T-helper 17 cell (primary cell): Measurements from ENCODE around the gene CXCL5. TPM values are rescaled to one million over a fixed set of nuclear protein-coding genes. Genes with fewer than 3 reads are reported as not detected.
"Not testable (repeated sequence)": the region's sequence is repeated elsewhere in the genome, so short reads cannot be mapped to it uniquely, and the experiment has no call there.

Experiments used
- ATAC-seq: fragments of 150-1000 bp; cut with Tn5 transposase; 2 replicates; pipeline ENCODE4 v1.10.0; 2021; ENCODE audit warnings: mild to moderate bottlenecking, moderate library complexity
- DNase-seq, 3 donors: peaks; one replicate each; pipeline versions ENCODE4 v3.0.0 to v3.0.0-alpha.2; 2020 to 2021
- H3K9me3 ChIP-seq: one replicate; pipeline ENCODE4 v1.7.0; 2013; ENCODE audit warnings: low read length, mild to moderate bottlenecking; ENCODE audit not compliant: control insufficient read depth, poor library complexity, severe bottlenecking
- H3K27ac Mint-ChIP-seq: one replicate; pipeline ENCODE4 v1.8.0; 2022; ENCODE audit warnings: mild to moderate bottlenecking, moderate library complexity, mixed read lengths
- H3K27me3 Mint-ChIP-seq: one replicate; pipeline ENCODE4 v1.8.0; 2022; ENCODE audit warnings: mixed read lengths
- H3K36me3 Mint-ChIP-seq: one replicate; pipeline ENCODE4 v1.8.0; 2022; ENCODE audit warnings: low read depth, mixed read lengths
- H3K4me1 Mint-ChIP-seq: one replicate; pipeline ENCODE4 v1.8.0; 2022; ENCODE audit warnings: mild to moderate bottlenecking, mixed read lengths
- H3K4me3 Mint-ChIP-seq: one replicate; pipeline ENCODE4 v1.8.0; 2022; ENCODE audit warnings: mild to moderate bottlenecking, moderate library complexity, mixed read lengths
- total RNA-seq, 4 donors: library from RNA in 2 of 4; stranded (reverse) in 2 of 4; gene quantifications; one replicate each; pipeline ENCODE4 v1.2.3 and lab custom pipeline; 2022 to 2026

CXCL5 gene
- total RNA-seq, 2 donors from 2014 or later, result 0.25 to 18.5 TPM

- no peaks in the 10 kb centered on the region for H3K9me3 ChIP-seq
- peaks cover 4% of the 10 kb centered on the region for H3K27me3 Mint-ChIP-seq
- no peaks in the 10 kb centered on the region for H3K36me3 Mint-ChIP-seq
- ATAC-seq (no peak), DNase-seq (no peak)
- H3K4me1 Mint-ChIP-seq, result no peaks in the 10 kb centered on the region
- no peak overlapping the region for H3K4me3 Mint-ChIP-seq
- no peak overlapping the region for H3K27ac Mint-ChIP-seq
Measured at GRCh38 chr4:73978886-73979285, 19.6 kb downstream of the CXCL5 start.

- Mint-ChIP-seq H3K36me3 (no peaks in the 10 kb centered on the region), H3K27ac (no peak overlapping the region), H3K4me3 (no peak overlapping the region), H3K27me3 (peaks cover 4% of the 10 kb centered on the region), H3K4me1 (no peaks in the 10 kb centered on the region)
- DNase-seq (no peak), ATAC-seq (no peak)
- H3K9me3 ChIP-seq, result no peaks in the 10 kb centered on the region
Measured at GRCh38 chr4:73976716-73977115, 21.8 kb downstream of the CXCL5 start.

GRCh38 chr4:73976217-73976616, 22.3 kb downstream of the CXCL5 start:
- peaks cover 2% of the 10 kb centered on the region for H3K27me3 Mint-ChIP-seq
- H3K4me3 Mint-ChIP-seq, result no peak overlapping the region

GRCh38 chr4:73974352-73974751, 24.1 kb downstream of the CXCL5 start:
- H3K4me3 Mint-ChIP-seq, result no peak overlapping the region
- no peak for ATAC-seq
- DNase-seq, result no peak

More at GRCh38 chr4:73976217-73976616, 22.3 kb downstream of the CXCL5 start:
- no peaks in the 10 kb centered on the region for H3K36me3 Mint-ChIP-seq
- H3K9me3 ChIP-seq, result no peaks in the 10 kb centered on the region
- DNase-seq (no peak), ATAC-seq (no peak)
- no peak overlapping the region for H3K27ac Mint-ChIP-seq
- H3K4me1 Mint-ChIP-seq, result no peaks in the 10 kb centered on the region

GRCh38 chr4:73970945-73971344, 27.5 kb downstream of the CXCL5 start:
- H3K27ac Mint-ChIP-seq, result no peak overlapping the region
- ATAC-seq (no peak), DNase-seq (no peak)
- H3K27me3 Mint-ChIP-seq, result no peaks in the 10 kb centered on the region
- H3K36me3 Mint-ChIP-seq, result no peaks in the 10 kb centered on the region
- no peak overlapping the region for H3K4me3 Mint-ChIP-seq
- no peaks in the 10 kb centered on the region for H3K4me1 Mint-ChIP-seq
- no peaks in the 10 kb centered on the region for H3K9me3 ChIP-seq

More at GRCh38 chr4:73974352-73974751, 24.1 kb downstream of the CXCL5 start:
- H3K4me1 Mint-ChIP-seq, result no peaks in the 10 kb centered on the region
- no peaks in the 10 kb centered on the region for H3K9me3 ChIP-seq
- no peak overlapping the region for H3K27ac Mint-ChIP-seq
- H3K27me3 Mint-ChIP-seq, result no peaks in the 10 kb centered on the region
- no peaks in the 10 kb centered on the region for H3K36me3 Mint-ChIP-seq

GRCh38 chr4:73970011-73970410, 28.5 kb downstream of the CXCL5 start:
- DNase-seq, result no peak

GRCh38 chr4:73967866-73968265, 30.6 kb downstream of the CXCL5 start:
- H3K4me3 Mint-ChIP-seq, result no peak overlapping the region
- H3K9me3 ChIP-seq, result no peaks in the 10 kb centered on the region
- DNase-seq (no peak), ATAC-seq (no peak)
- H3K27ac Mint-ChIP-seq, result no peak overlapping the region
- no peaks in the 10 kb centered on the region for H3K27me3 Mint-ChIP-seq
- H3K4me1 Mint-ChIP-seq, result no peaks in the 10 kb centered on the region
- H3K36me3 Mint-ChIP-seq, result no peaks in the 10 kb centered on the region

More at GRCh38 chr4:73970011-73970410, 28.5 kb downstream of the CXCL5 start:
- Mint-ChIP-seq H3K4me3 (no peak overlapping the region), H3K4me1 (no peaks in the 10 kb centered on the region), H3K27me3 (no peaks in the 10 kb centered on the region), H3K36me3 (no peaks in the 10 kb centered on the region), H3K27ac (no peak overlapping the region)
- ATAC-seq, result no peak
- no peaks in the 10 kb centered on the region for H3K9me3 ChIP-seq

GRCh38 chr4:73964862-73965611, 33.4 kb downstream of the CXCL5 start:
- Mint-ChIP-seq H3K27ac (no peak overlapping the region), H3K4me1 (no peaks in the 10 kb centered on the region), H3K4me3 (no peak overlapping the region), H3K36me3 (no peaks in the 10 kb centered on the region), H3K27me3 (no peaks in the 10 kb centered on the region)
- DNase-seq, result no peak
- no peak for ATAC-seq
- no peaks in the 10 kb centered on the region for H3K9me3 ChIP-seq

GRCh38 chr4:73962724-73963123, 35.8 kb downstream of the CXCL5 start:
- no peaks in the 10 kb centered on the region for H3K4me1 Mint-ChIP-seq
- H3K9me3 ChIP-seq, result no peaks in the 10 kb centered on the region
- no peaks in the 10 kb centered on the region for H3K27me3 Mint-ChIP-seq
- H3K36me3 Mint-ChIP-seq, result no peaks in the 10 kb centered on the region
- no peak overlapping the region for H3K4me3 Mint-ChIP-seq
- no peak overlapping the region for H3K27ac Mint-ChIP-seq
- ATAC-seq (no peak), DNase-seq (no peak)

- ATAC-seq, H3K27ac Mint-ChIP-seq, H3K4me1 Mint-ChIP-seq, H3K27me3 Mint-ChIP-seq, H3K36me3 Mint-ChIP-seq, H3K4me3 Mint-ChIP-seq, DNase-seq, H3K9me3 ChIP-seq: not testable (repeated sequence)
Measured at GRCh38 chr4:73959041-73959440, 39.4 kb downstream of the CXCL5 start.

GRCh38 chr4:73952352-73952751, 46.1 kb downstream of the CXCL5 start:
- Mint-ChIP-seq H3K4me3 (no peak overlapping the region), H3K4me1 (no peaks in the 10 kb centered on the region), H3K27me3 (no peaks in the 10 kb centered on the region), H3K36me3 (no peaks in the 10 kb centered on the region), H3K27ac (no peak overlapping the region)
- DNase-seq (no peak), ATAC-seq (no peak)
- H3K9me3 ChIP-seq, result no peaks in the 10 kb centered on the region

- not testable (repeated sequence) for H3K4me1 Mint-ChIP-seq, H3K27ac Mint-ChIP-seq, ATAC-seq, H3K36me3 Mint-ChIP-seq, DNase-seq, H3K27me3 Mint-ChIP-seq, H3K4me3 Mint-ChIP-seq, H3K9me3 ChIP-seq
Measured at GRCh38 chr4:73950376-73950920, 48.0 kb downstream of the CXCL5 start.

- ATAC-seq (no peak), DNase-seq (no peak)
- H3K27me3 Mint-ChIP-seq, result peaks cover 14% of the 10 kb centered on the region
- no peak overlapping the region for H3K27ac Mint-ChIP-seq
- H3K4me3 Mint-ChIP-seq, result no peak overlapping the region
- no peaks in the 10 kb centered on the region for H3K4me1 Mint-ChIP-seq
- H3K36me3 Mint-ChIP-seq, result no peaks in the 10 kb centered on the region
- no peaks in the 10 kb centered on the region for H3K9me3 ChIP-seq
Measured at GRCh38 chr4:73948990-73949706, 49.3 kb downstream of the CXCL5 start.
